Measurements from ENCODE around the gene CASP7. TPM values are rescaled to one million over a fixed set of nuclear protein-coding genes. Genes with fewer than 3 reads are reported as not detected.

CASP7 gene
- total and polyA plus RNA-seq, 10 of the 15 experiments (the other 5 are each of a cell fraction or from before 2014, with no cell fraction given), result 23.7 to 34.4 (median 28.7) TPM

DNA sequence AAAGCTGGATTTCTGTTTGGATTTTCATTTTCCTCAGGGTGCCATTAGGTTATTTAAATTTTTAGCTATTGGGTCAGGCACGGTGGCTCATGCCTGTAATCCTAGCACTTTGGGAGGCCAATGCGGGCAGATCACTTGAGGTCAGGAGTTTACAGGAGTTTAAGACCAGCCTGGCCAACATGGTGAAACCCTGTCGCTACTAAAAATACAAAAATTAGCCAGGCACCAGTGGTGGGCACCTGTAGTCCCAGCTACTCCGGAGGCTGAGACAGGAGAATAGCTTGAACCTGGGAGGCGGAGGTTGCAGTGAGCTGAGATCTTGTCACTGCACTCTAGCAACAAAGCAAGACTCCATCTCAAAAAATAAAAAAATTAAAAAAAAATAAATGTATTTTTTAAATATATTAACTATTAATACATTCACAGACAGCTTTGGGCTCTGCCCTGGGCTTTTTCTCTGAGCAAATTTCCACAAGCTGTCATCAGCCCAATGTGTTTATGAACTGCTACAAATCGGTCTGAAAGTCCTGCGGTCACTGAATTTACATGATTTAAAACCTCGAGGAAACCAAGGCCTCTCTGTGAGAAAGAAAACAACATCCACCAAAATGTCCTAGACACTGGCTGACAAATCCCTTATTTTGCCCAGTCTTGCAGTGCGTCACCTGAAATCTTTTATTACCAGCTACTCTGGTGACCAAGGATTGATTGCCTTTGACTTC is 52.6 kb downstream of the CASP7 start:
- Histone ChIP-seq H3K4me2 (ENCODE audit: control insufficient read depth, insufficient read depth) (no peak overlapping the region), H3K9ac (ENCODE audit: control insufficient read depth, insufficient read depth, low read length) (no peak overlapping the region), H4K20me1 (ENCODE audit: control insufficient read depth, insufficient read depth) (no peaks in the 10 kb centered on the region), H3K27me3 (replicated peaks in 1 of 2; ENCODE audit: control insufficient read depth in 2 of 2, insufficient read depth in 2 of 2, low read length in 1 of 2) (no peaks in the 10 kb centered on the region), H2AFZ (ENCODE audit: control insufficient read depth, low read depth, low read length) (no peak overlapping the region), H3K4me3 (no peak overlapping the region), H3K36me3 (ENCODE audit: control insufficient read depth in 2 of 2, insufficient read depth in 2 of 2, low read length in 1 of 2) (peaks cover 0 to 26% of the 10 kb centered on the region in 2 experiments; a peak in 1 of 4 replicates), H3K9me3 (replicated peaks; ENCODE audit: control insufficient read depth, insufficient read depth, low read length) (no peaks in the 10 kb centered on the region; the same call in 2 of the 3 replicates), H3K79me2 (ENCODE audit: control insufficient read depth, insufficient read depth, low read length) (no peaks in the 10 kb centered on the region), H3K27ac (ENCODE audit: control insufficient read depth, insufficient read depth) (no peak overlapping the region), H3K4me1 (ENCODE audit: control insufficient read depth, insufficient read depth, low read length) (no peaks in the 10 kb centered on the region)
- ChIA-PET SMC1A (ENCODE audit: uncharacterized antibody, unreplicated experiment) (interaction anchor here (0.5 to 1.2 kb wide), 3 partner anchors 8 to 833 kb away, joined by 3 to 6 read pairs (median 4); no protein-coding TSS in a partner anchor), CTCF (interaction anchor here (0.7 to 2.1 kb wide), 4 partner anchors 10 to 363 kb away, joined by 3 to 7 read pairs (median 5); no protein-coding TSS in a partner anchor), POLR2A (no interaction called here), RAD21 (ENCODE audit: unreplicated experiment) (no interaction called here)
- WGBS (ENCODE audit: insufficient coverage, insufficient replicate concordance, low lambda C conversion rate, missing lambda C conversion rate), result 65% methylated on average over 9 of the region's 9 CpGs
- no peak for ATAC-seq
- no peak for DNase-seq (ENCODE audit: low read depth, low spot score)
- no TSS peak for BruUV-seq (replicated peaks)
- TF ChIP-seq IRF4 (IDR thresholded peaks at IDR 0.05; ENCODE audit: low read depth, low read length) (no peak), POU2F2 (IDR thresholded peaks at IDR 0.05; ENCODE audit: borderline replicate concordance, low read depth, low read length) (no peak), ZNF622 (IDR thresholded peaks at IDR 0.05) (no peak), BACH1 (IDR thresholded peaks at IDR 0.05; ENCODE audit: borderline replicate concordance) (no peak), JUNB (IDR thresholded peaks at IDR 0.05) (no peak)
- TF ChIP-seq, protein P1, sequence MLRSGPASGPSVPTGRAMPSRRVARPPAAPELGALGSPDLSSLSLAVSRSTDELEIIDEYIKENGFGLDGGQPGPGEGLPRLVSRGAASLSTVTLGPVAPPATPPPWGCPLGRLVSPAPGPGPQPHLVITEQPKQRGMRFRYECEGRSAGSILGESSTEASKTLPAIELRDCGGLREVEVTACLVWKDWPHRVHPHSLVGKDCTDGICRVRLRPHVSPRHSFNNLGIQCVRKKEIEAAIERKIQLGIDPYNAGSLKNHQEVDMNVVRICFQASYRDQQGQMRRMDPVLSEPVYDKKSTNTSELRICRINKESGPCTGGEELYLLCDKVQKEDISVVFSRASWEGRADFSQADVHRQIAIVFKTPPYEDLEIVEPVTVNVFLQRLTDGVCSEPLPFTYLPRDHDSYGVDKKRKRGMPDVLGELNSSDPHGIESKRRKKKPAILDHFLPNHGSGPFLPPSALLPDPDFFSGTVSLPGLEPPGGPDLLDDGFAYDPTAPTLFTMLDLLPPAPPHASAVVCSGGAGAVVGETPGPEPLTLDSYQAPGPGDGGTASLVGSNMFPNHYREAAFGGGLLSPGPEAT (IDR thresholded peaks at IDR 0.05; ENCODE audit: low read depth), result no peak
- TF ChIP-seq, protein P2, sequence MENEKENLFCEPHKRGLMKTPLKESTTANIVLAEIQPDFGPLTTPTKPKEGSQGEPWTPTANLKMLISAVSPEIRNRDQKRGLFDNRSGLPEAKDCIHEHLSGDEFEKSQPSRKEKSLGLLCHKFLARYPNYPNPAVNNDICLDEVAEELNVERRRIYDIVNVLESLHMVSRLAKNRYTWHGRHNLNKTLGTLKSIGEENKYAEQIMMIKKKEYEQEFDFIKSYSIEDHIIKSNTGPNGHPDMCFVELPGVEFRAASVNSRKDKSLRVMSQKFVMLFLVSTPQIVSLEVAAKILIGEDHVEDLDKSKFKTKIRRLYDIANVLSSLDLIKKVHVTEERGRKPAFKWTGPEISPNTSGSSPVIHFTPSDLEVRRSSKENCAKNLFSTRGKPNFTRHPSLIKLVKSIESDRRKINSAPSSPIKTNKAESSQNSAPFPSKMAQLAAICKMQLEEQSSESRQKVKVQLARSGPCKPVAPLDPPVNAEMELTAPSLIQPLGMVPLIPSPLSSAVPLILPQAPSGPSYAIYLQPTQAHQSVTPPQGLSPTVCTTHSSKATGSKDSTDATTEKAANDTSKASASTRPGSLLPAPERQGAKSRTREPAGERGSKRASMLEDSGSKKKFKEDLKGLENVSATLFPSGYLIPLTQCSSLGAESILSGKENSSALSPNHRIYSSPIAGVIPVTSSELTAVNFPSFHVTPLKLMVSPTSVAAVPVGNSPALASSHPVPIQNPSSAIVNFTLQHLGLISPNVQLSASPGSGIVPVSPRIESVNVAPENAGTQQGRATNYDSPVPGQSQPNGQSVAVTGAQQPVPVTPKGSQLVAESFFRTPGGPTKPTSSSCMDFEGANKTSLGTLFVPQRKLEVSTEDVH (IDR thresholded peaks at IDR 0.05; ENCODE audit: low read depth, partially characterized antibody), result no peak
- in situ Hi-C loops (cut with MboI) (no loop called here), intact Hi-C loops (cut with micrococcal nuclease; ENCODE audit: unreplicated experiment) (no loop called here)
- FAIRE-seq, result no peak
